Esophagus mucosa (tissue), 1 donor: ENCODE results near the gene MACROD2. TPM values are rescaled to one million over a fixed set of nuclear protein-coding genes. Genes with fewer than 3 reads are reported as not detected.

Experiments used
- ATAC-seq: fragments of 200-7000 bp; cut with Tn5 transposase; one replicate; pipeline ENCODE4 v1.9.1; 2020
- total RNA-seq: library from RNA; stranded (reverse); gene quantifications from one replicate; pipeline ENCODE4 v1.2.4, GENCODE V29; 2023
- donor health status: DM: yes; HTN: yes; CAD: no.

MACROD2 gene
- total RNA-seq, 1 donor from 2014 or later = 2.2 TPM

DNA sequence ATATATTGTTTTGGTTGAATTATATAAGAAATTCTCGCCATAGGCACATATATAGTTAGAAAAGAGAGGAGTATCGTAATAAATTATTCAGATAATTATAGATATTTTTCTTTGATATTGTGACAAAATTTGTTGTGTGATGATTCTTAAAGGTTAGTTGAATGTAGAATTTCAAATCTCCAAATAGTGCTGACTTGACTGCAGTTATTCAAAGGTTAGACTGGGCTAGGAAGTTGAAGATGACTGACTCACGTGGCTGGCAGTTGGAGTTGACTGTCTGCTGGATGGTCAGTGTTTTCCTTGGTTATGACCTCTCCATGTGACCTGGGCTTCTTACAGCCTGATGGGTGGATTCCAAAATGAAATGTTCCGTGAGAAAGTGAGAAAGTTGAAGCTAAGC, 286.8 kb downstream of the MACROD2 start:
- ATAC-seq = no peak

GRCh38 chr20:14284443-14284842, 289.1 kb downstream of the MACROD2 start:
- peak; percentile 88 for ATAC-seq

DNA sequence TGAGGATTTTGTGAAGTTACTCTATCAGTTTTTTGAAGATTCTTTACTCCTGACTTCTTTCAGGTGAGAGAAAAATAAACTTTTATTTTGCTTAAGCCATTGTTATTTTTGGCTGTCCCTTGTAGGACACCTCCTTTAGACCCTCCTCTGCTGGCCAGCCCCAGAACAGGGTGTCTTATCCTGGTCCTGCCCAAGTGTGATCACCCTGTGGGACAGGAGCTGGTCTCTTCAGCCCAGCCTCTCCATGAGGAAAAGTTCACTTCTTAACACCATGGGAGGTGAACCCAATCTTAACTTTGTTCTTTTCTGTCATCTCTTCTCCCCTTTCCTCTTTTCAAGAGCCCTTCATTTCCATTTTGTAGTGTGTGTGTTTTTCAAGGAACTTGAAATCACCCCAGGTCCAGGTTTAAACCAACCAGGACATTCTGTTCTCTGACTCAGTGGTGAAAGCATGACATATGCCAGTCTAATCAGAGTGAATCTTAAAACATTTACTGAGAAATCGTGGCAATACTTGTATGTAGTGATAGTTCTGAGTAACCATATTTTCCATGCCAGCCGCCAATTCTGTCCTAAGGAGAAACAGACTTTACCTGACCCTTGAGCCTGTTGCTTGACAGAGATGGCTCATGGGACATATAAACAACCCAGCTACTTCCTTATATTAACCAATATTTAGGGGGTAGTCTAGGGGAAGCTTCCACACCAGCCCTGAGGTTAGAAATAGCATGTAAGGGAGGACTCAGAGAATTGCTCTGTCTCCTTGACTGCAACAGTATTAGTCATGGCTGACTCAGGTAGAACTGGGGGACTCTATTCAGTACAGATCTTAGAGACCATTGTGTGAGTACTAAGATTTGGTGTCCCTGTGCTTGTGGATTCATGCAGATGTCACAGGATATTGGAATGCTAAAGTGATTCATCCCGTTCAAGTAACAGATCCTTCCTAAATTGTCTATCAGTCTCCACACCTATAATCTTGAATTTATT, 293.3 kb downstream of the MACROD2 start:
- ATAC-seq = peak; percentile 94

DNA sequence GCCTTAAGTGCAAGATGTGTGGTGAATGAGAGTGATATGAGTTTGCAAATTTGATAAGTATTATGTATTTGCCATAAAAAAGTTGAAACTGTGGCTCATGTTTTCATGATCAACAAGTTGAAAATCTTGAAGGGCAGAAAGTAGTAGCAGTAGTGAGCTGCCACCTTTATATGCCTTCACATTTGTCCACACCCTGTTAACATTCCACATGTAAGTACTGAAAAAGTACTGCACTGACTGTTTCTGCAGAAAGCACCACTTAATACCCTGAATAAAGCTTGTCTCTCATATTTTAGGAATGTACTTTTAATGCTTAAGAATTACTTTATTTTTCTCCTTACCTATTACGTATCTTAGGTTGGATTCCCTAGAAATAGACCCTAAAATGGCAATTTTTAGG, 296.2 kb downstream of the MACROD2 start:
- no peak for ATAC-seq

GRCh38 chr20:14295238-14295637, 299.9 kb downstream of the MACROD2 start:
- no peak for ATAC-seq

DNA sequence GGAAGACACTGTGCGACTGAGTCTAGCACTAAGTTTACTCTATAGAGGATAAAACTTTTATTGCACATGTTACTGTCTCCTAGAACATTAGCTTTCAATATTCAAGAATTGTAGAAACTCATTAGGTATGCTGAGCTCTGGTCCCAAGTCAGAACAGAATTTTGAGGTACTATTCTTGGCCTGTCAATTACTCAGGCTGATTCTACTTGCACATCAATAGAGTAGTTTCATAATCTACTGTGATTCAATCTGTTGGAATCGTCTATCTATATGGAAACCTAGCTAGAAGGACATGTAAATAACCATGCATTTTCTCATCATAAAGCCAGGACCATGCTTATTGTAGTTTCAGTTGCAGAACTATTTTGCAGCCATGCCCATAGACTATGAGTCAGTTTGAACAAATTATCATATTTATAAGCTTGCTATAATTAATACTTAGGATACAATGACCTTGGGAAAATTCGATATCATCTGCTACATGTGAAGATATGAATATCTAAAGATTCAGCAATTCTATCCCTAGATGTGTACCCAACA, 300.5 kb downstream of the MACROD2 start:
- no peak for ATAC-seq

DNA sequence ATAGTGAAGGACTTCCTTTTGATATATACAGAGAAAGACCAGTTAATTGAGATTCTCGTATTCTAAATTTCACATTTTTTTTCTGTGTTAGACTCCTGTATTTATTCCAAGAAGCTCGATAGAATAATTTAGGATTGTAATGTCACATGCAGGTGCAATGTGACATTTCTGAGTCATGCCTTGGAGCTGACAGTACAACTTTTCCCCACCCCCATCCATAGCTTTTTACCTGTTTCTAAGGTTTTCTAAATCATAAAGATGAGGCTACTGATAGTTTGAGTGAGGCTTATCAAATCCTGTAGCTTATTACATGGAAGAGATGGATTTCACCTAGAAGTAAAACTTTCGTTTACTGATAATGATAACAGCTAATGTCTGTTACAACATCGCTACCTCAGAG, 304.5 kb downstream of the MACROD2 start:
- ATAC-seq = no peak

DNA sequence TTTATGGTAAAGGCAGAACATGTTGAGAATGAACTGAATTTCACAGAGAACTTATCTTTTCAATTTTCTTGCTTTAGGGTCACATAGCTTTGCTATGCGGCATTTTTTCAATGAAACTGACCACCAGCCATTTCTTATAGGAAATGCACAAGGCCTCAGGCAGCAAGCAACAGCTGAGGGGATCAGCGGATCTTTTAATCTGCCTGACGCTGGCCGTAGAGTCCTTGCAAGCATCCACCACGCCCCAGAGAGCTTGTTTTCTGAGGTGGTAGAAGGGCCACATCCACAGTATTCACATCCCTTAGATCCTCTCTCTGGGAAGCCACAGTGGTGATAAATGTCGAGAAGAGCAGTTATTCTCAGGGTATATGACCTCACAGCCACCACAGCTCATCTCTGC, 307.8 kb downstream of the MACROD2 start:
- no peak for ATAC-seq

DNA sequence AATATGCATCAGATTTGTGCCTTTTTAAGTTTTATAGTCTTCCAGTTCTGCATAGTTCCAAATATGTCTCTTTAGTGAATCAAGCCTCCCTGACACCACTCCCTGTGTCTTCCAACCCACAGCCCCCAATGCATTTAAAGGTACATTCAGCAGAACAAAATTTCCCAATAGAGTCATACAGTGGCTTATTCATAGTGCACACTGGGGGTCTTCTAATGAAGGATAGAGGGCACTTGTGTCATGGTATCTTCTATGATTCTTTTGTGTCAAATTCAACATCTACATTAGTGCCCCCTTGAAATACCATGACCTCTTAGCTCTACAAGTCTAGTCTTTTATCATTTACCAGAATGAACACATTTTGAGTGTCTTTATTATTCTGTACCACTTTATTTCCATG, 308.3 kb downstream of the MACROD2 start:
- ATAC-seq = no peak

GRCh38 chr20:14304472-14304871, 309.2 kb downstream of the MACROD2 start:
- no peak for ATAC-seq

- ATAC-seq = no peak
Measured at GRCh38 chr20:14307956-14308355, 312.6 kb downstream of the MACROD2 start.

- ATAC-seq = no peak
Measured at GRCh38 chr20:14310977-14311627, 315.8 kb downstream of the MACROD2 start.

DNA sequence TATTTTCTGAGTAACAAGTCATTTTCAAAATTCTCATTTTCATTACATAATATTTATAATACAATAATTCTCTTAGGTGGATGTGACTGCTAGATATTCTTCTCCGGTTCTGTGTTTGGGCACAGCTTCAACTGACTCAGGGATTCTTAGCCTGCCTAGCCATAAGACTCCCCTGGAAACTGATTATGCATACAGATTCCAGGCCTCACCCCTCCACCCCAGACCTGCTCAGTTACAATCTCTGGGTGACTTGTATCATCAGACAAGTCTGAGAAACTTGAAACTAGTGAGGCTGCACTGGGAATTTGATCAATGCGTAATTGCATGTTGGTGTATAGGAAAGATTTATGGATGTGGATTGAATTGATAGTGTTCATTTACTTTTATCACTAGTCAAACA, 316.7 kb downstream of the MACROD2 start:
- no peak for ATAC-seq

DNA sequence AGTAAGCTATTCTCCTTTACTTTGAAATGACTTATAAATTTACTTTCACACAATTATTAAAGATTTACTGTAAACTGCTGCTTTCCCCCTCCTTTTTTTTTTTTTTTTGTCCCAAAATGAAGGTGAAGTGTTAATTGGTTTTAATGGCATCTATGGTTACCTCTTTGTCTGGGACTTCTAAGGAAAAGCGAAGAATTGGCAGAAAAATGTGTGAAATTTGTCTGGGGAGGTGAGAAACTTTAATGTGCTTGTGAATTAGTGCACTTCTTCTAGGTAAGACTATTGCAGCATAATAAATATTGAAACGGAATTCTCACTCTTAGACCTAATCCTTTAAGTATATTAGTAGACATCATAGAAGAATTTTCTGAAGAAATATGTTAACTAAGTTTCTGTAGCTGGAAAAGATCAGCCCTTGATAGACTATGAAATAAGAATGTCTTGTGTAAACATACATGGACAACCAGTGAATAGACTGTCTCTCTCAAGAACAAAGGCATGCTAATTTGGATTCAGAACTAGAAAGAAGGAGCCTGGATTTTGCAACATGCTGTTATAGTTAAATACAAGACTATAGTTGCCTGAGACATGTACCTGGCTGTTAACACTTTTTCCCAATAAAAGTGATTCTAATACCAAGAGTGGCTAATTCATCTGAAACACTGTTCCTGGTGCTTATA, 318.2 kb downstream of the MACROD2 start:
- no peak for ATAC-seq

DNA sequence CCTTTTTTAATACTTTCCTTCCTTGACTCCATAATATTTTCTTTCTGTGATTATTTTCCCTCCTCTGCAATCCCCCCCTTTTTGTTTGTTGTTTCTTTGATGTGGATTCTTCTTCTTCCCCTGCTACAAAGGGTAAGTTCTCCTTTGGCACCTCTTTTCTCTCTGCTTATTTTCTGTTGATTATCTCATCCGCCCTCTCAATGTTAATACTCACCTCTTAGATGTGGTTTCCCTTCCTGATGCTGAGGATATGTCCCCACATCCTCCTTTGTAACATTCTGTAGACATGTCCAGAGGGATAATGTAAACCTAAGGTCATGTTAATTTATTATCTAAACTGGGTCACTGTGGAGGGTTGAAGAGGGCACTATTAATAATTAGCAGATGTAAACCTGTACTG, 324.4 kb downstream of the MACROD2 start:
- no peak for ATAC-seq

- no peak for ATAC-seq
Measured at GRCh38 chr20:14331646-14332045, 336.3 kb downstream of the MACROD2 start.

GRCh38 chr20:14332866-14333265, 337.6 kb downstream of the MACROD2 start:
- ATAC-seq = no peak

DNA sequence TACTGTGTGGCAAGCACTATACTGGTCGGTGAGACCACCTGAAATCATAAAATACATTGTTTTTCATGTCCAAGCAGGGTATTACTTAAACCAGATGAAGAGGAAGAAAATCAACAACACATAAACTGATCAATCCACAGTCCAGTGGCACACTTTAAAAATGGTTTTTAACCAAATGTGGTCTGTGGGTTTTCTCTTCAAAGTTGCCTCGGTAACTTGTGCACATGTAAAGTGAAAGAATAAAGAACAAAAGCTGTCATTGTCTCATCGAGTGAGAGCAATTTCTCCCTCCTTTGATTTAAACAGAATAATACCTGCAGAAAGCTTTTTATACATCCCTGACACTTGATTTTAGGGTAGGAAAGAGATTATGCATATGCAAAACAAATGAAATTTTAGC, 338.4 kb downstream of the MACROD2 start:
- no peak for ATAC-seq

DNA sequence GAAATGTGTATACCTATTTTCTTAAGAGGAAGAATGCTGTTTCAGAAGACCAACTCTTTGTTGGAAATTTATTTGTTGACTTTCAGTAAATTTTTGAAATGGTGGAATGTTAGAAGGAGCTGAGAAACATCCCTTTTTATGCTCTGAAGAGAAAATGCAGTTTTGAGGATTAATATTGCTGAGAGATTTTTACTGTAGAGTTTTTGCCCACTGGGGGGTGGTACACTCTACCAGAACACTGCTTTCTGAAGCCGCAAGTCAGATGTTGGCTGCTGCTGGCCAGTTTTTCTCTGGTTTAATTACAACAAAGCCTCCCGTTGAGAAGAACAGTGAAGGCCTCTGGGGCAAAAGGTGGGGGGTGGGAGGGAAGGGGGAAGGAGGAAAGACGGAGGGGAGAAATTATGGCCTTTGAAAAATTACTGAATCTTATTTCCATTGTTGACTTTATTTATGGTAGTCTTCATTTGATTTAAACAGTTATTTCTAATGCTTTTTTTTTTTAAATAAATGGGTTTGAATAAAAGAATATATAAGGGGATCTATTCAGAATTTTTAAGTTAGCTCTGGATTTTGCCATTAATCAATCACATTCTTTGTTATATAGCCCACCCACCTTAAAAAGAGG, 339.1 kb downstream of the MACROD2 start:
- no peak for ATAC-seq

GRCh38 chr20:14335052-14335451, 339.7 kb downstream of the MACROD2 start:
- ATAC-seq = no peak

DNA sequence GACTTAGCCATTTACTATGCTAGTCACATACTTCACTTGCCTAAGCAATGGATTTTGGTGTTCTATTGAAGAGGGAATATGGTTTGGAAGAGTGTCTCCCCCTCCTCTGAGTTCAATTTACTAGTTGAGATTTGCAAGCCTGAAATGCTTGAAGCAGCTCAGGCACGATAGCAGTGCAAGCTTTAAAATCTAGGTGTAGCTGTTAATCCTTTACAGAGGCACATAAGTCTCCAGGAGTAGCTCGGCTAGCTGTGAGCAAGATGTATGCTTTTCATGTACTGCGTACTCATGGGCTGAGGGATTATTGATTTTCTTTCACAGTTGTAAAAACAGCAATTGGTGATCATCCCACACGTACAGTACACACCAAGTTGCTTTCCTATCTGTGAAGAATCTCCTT, 341.4 kb downstream of the MACROD2 start:
- ATAC-seq = peak; percentile 72

DNA sequence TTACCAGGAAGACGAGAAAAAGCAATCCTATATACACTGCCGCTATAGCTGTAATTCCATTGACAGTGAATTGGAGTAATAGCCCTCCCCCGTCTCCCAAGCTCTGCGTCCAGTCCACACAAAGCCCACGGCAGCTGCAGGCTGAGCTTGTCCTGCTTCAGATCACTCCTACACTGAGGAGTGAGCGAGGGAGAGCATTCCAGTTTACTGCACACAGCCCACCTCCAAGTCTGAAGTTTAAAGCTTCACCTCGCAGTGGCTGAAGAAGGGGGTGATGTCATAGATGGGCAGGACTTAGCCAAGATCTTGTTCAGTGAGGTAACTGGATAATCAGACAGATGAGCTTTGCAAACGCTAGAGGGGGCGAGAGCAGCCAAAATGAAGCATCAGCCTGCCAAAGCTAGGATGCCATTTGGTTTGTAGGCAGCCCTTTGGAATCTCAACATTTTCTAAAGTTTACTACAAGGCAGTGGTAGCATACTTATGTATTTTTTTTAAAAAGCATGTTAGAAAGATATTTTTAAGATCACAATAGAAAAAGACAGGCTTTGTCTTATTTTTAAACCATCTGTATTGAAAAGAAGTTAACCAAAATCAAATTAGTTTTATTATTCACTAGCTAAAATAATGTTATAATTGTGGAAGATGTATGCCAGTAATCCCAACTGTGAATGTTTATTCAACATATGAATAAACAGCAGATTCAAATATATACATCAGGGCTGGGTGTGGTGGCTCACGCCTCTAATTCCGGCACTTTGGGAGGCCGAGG, 342.3 kb downstream of the MACROD2 start, which contains the start of gene FLRT3:
FLRT3 (minus strand) TSS at position 213 of the 772 bp plus-strand sequence. CDS start 10,106 bp downstream, outside the sequence.
- ATAC-seq = peak; percentile 95
